CD4-positive, alpha-beta T cell treated with Interferon gamma for 1 hour (primary cell): Measurements from ENCODE around the gene SCLT1.
A peak's percentile ranks its signal among the peaks of the same experiment; 100 is the strongest.

ENCODE experiments used
- DNase-seq: peaks from one replicate; pipeline ENCODE4 v3.0.0-alpha.2; 2020

The SCLT1 gene

GRCh38 chr4:128954941-128955340 is 138.4 kb downstream of the SCLT1 start:
- no peak for DNase-seq

GRCh38 chr4:128951316-128951715 is 142.0 kb downstream of the SCLT1 start:
- DNase-seq, result no peak

GRCh38 chr4:128950796-128951195 is 142.5 kb downstream of the SCLT1 start:
- no peak for DNase-seq

- DNase-seq, result no peak
Measured at GRCh38 chr4:128946916-128947315, 146.4 kb downstream of the SCLT1 start.

- no peak for DNase-seq
Measured at GRCh38 chr4:128942607-128943006, 150.7 kb downstream of the SCLT1 start.

- DNase-seq, result no peak
Measured at GRCh38 chr4:128940971-128941370, 152.4 kb downstream of the SCLT1 start.

GRCh38 chr4:128930051-128930450 is 163.3 kb downstream of the SCLT1 start:
- no peak for DNase-seq

- no peak for DNase-seq
Measured at GRCh38 chr4:128924951-128925350, 168.4 kb downstream of the SCLT1 start.

- DNase-seq, result no peak
Measured at GRCh38 chr4:128921954-128922353, 171.4 kb downstream of the SCLT1 start.

- no peak for DNase-seq
Measured at GRCh38 chr4:128917781-128918180, 175.6 kb downstream of the SCLT1 start.

GRCh38 chr4:128916832-128917231 is 176.5 kb downstream of the SCLT1 start:
- peak; percentile 64 for DNase-seq

GRCh38 chr4:128915544-128915943 is 177.8 kb downstream of the SCLT1 start:
- no peak for DNase-seq

- no peak for DNase-seq
Measured at GRCh38 chr4:128913228-128913627, 180.1 kb downstream of the SCLT1 start.

- no peak for DNase-seq
Measured at GRCh38 chr4:128908735-128909134, 184.6 kb downstream of the SCLT1 start.

- no peak for DNase-seq
Measured at GRCh38 chr4:128907981-128908380, 185.4 kb downstream of the SCLT1 start.

- no peak for DNase-seq
Measured at GRCh38 chr4:128906581-128906980, 186.8 kb downstream of the SCLT1 start.

GRCh38 chr4:128904821-128905220 is 188.5 kb downstream of the SCLT1 start:
- DNase-seq, result no peak

- no peak for DNase-seq
Measured at GRCh38 chr4:128880662-128881061, 212.7 kb downstream of the SCLT1 start.

GRCh38 chr4:128879971-128880370 is 213.4 kb downstream of the SCLT1 start:
- no peak for DNase-seq

- no peak for DNase-seq
Measured at GRCh38 chr4:128879283-128879682, 214.1 kb downstream of the SCLT1 start.

GRCh38 chr4:128877934-128878333 is 215.4 kb downstream of the SCLT1 start:
- no peak for DNase-seq

- DNase-seq, result no peak
Measured at GRCh38 chr4:128876200-128876599, 217.1 kb downstream of the SCLT1 start.

GRCh38 chr4:128871948-128872347 is 221.4 kb downstream of the SCLT1 start:
- DNase-seq, result no peak

- DNase-seq, result no peak
Measured at GRCh38 chr4:128869776-128870509, 223.4 kb downstream of the SCLT1 start.

GRCh38 chr4:128868758-128869157 is 224.6 kb downstream of the SCLT1 start:
- no peak for DNase-seq
